PC-3 (cell line): ENCODE results near the gene PHETA1. TPM values are rescaled to one million over a fixed set of nuclear protein-coding genes. Genes with fewer than 3 reads are reported as not detected.

Source experiments
- ATAC-seq: fragments of 200-7000 bp; cut with Tn5 transposase; 2 replicates; pipeline ENCODE4 v1.9.1; 2020; ENCODE audit warnings: mild to moderate bottlenecking, moderate library complexity
- BruUV-seq: library from RNA; stranded (reverse); fragments of 400-500 nt; replicated peaks from 2 replicates; lab custom pipeline; 2021; lab: Mats Ljungman, UMichigan
- CTCF ChIA-PET: fragments of 300-600 bp; sonication (Branson Sonifier 250); formaldehyde crosslinking; loops from one replicate; lab custom pipeline; 2022; ENCODE audit warnings: antibody characterized with exemption; lab: Charles Lee
- POLR2A ChIA-PET: fragments of 300-600 bp; sonication (Branson Sonifier 250); formaldehyde crosslinking; loops from one replicate; lab custom pipeline; 2022; ENCODE audit warnings: antibody characterized with exemption; ENCODE audit not compliant: unreplicated experiment; lab: Charles Lee
- DNase-seq: peaks from one replicate; pipeline ENCODE4 v3.0.0-alpha.2; 2015
- H2AFZ ChIP-seq: fragments of 300-600 bp; sonication (generic); 2 replicates; pipeline ENCODE4 v1.6.0; 2016; ENCODE audit warnings: antibody characterized with exemption, low read length
- H3F3A ChIP-seq: fragments of 300-600 bp; sonication (generic); one replicate; pipeline ENCODE4 v1.6.0; 2017; ENCODE audit warnings: antibody characterized with exemption, low read length, control low read depth, mild to moderate bottlenecking; ENCODE audit not compliant: unreplicated experiment
- H3K27ac ChIP-seq: fragments of 300-600 bp; sonication (generic); 2 replicates; pipeline ENCODE4 v1.5.1; 2016; ENCODE audit warnings: mild to moderate bottlenecking, low read length
- H3K27me3 ChIP-seq: fragments of 300-600 bp; sonication (generic); 2 replicates; pipeline ENCODE4 v1.6.1; 2016; ENCODE audit warnings: low read length, mixed read lengths
- H3K36me3 ChIP-seq: fragments of 300-600 bp; sonication (generic); 2 replicates; pipeline ENCODE4 v1.6.1; 2016; ENCODE audit warnings: low read depth, mixed run types, low read length, mixed read lengths
- H3K4me1 ChIP-seq: fragments of 300-600 bp; sonication (generic); 2 replicates; pipeline ENCODE4 v1.5.1; 2016; ENCODE audit warnings: low read length; ENCODE audit not compliant: insufficient read depth
- H3K4me2 ChIP-seq: fragments of 300-600 bp; sonication (generic); 2 replicates; pipeline ENCODE4 v1.6.0; 2016; ENCODE audit warnings: low read length
- H3K4me3 ChIP-seq: fragments of 300-600 bp; sonication (generic); 2 replicates; pipeline ENCODE4 v1.5.1; 2016; ENCODE audit warnings: mild to moderate bottlenecking, low read length, mixed read lengths
- H3K79me2 ChIP-seq: fragments of 300-600 bp; sonication (generic); 2 replicates; pipeline ENCODE4 v1.6.1; 2017; ENCODE audit warnings: low read length, mixed read lengths
- H3K9ac ChIP-seq: fragments of 300-600 bp; sonication (generic); 2 replicates; pipeline ENCODE4 v1.6.0; 2016; ENCODE audit warnings: mild to moderate bottlenecking, low read length
- H3K9me2 ChIP-seq: fragments of 300-600 bp; sonication (generic); replicated peaks from 2 replicates; pipeline ENCODE4 v1.6.1; 2016; ENCODE audit warnings: mixed run types, low read length, mixed read lengths
- H3K9me3 ChIP-seq: fragments of 300-600 bp; sonication (generic); 2 replicates; pipeline ENCODE4 v1.6.1; 2016; ENCODE audit warnings: low read length, mixed read lengths
- H4K20me1 ChIP-seq: fragments of 300-600 bp; sonication (generic); 2 replicates; pipeline ENCODE4 v1.6.1; 2016; ENCODE audit warnings: low read length, mixed read lengths
- EZH2 ChIP-seq: fragments of 300-600 bp; sonication (generic); IDR thresholded peaks from one replicate; pipeline ENCODE4 v1.6.1; 2017; ENCODE audit warnings: antibody characterized with exemption, mild to moderate bottlenecking, low read length; ENCODE audit not compliant: unreplicated experiment
- EZH2phosphoT487 ChIP-seq: fragments of 300-600 bp; sonication (generic); IDR thresholded peaks from 2 replicates; pipeline ENCODE4 v1.6.1; 2018; ENCODE audit warnings: mild to moderate bottlenecking, antibody characterized with exemption, low read length, borderline replicate concordance
- intact Hi-C: fragments of 100-400 bp; cut with micrococcal nuclease; formaldehyde crosslinking; loops from 2 replicates; pipeline ENCODE4 v1.9.0; 2023
- total RNA-seq: library from RNA; depleted of rRNA; stranded (reverse); fragments of >200 nt; gene quantifications from 2 replicates; pipeline ENCODE4 v1.2.3, GENCODE V29; 2014
- TF ChIP-seq, protein P1 (sequence below): fragments of 300-600 bp; sonication (generic); conservative IDR thresholded peaks from 2 replicates; pipeline ENCODE4 v1.5.1; 2017; ENCODE audit warnings: antibody characterized with exemption, low read depth, mild to moderate bottlenecking, low read length

PHETA1 gene
- total RNA-seq, 1 experiment from 2014 or later, result 18.6 TPM

- ChIA-PET CTCF (interaction anchor here (1.1 kb wide), 1 partner anchor 38 kb away, joined by 3 read pairs; no protein-coding TSS in a partner anchor), POLR2A (no interaction called here)
- H3K4me2 ChIP-seq, result peak overlapping the region; percentile 2; the same call in 1 of the 2 replicates
- TF ChIP-seq EZH2 (no peak), EZH2phosphoT487 (no peak)
- TF ChIP-seq, protein P1, sequence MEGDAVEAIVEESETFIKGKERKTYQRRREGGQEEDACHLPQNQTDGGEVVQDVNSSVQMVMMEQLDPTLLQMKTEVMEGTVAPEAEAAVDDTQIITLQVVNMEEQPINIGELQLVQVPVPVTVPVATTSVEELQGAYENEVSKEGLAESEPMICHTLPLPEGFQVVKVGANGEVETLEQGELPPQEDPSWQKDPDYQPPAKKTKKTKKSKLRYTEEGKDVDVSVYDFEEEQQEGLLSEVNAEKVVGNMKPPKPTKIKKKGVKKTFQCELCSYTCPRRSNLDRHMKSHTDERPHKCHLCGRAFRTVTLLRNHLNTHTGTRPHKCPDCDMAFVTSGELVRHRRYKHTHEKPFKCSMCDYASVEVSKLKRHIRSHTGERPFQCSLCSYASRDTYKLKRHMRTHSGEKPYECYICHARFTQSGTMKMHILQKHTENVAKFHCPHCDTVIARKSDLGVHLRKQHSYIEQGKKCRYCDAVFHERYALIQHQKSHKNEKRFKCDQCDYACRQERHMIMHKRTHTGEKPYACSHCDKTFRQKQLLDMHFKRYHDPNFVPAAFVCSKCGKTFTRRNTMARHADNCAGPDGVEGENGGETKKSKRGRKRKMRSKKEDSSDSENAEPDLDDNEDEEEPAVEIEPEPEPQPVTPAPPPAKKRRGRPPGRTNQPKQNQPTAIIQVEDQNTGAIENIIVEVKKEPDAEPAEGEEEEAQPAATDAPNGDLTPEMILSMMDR, result no peak
- ATAC-seq (peak; percentile 67), DNase-seq (peak; percentile 59)
- H3K27me3 ChIP-seq, result no peaks in the 10 kb centered on the region
- H3K9me2 ChIP-seq, result no peaks in the 10 kb centered on the region
- H3K27ac ChIP-seq, result no peak overlapping the region
- BruUV-seq, result no TSS peak
- H3K36me3 ChIP-seq, result peaks cover under 1% of the 10 kb centered on the region; the same call in 1 of the 2 replicates
- peaks cover 11% of the 10 kb centered on the region for H3K4me1 ChIP-seq
- H3F3A ChIP-seq, result no peaks in the 10 kb centered on the region
- no peak overlapping the region for H2AFZ ChIP-seq
- no peak overlapping the region for H3K9ac ChIP-seq
- peaks cover 35% of the 10 kb centered on the region for H3K79me2 ChIP-seq
- H3K4me3 ChIP-seq, result no peak overlapping the region
- intact Hi-C loops, result no loop called here
- H3K9me3 ChIP-seq, result no peaks in the 10 kb centered on the region
- H4K20me1 ChIP-seq, result no peaks in the 10 kb centered on the region
These were observed 44.7 kb upstream of the PHETA1 start for GRCh38 chr12:111413442-111414086.

- Histone ChIP-seq H3K36me3 (no peaks in the 10 kb centered on the region), H3K79me2 (peaks cover 42% of the 10 kb centered on the region), H3F3A (no peaks in the 10 kb centered on the region), H2AFZ (no peak overlapping the region), H3K9me2 (no peaks in the 10 kb centered on the region), H3K4me3 (no peak overlapping the region), H3K27me3 (no peaks in the 10 kb centered on the region), H3K27ac (no peak overlapping the region), H3K4me1 (peaks cover 11% of the 10 kb centered on the region), H3K9ac (no peak overlapping the region), H4K20me1 (no peaks in the 10 kb centered on the region), H3K9me3 (no peaks in the 10 kb centered on the region), H3K4me2 (no peak overlapping the region)
- intact Hi-C loops, result no loop called here
- no TSS peak for BruUV-seq
- POLR2A ChIA-PET, result no interaction called here
- no peak for DNase-seq
- CTCF ChIA-PET, result interaction anchor here (1.1 kb wide), 1 partner anchor 39 kb away, joined by 3 read pairs; no protein-coding TSS in a partner anchor
- ATAC-seq, result no peak
- TF ChIP-seq EZH2 (no peak), EZH2phosphoT487 (no peak)
- TF ChIP-seq, protein P1, result no peak
These were observed 44.0 kb upstream of the PHETA1 start for GRCh38 chr12:111412830-111413441.
